ENCODE measurements around the gene TUBB3. TPM values are rescaled to one million over a fixed set of nuclear protein-coding genes. Genes with fewer than 3 reads are reported as not detected.

Gene TUBB3
- total and polyA plus RNA-seq, 9 of the 15 experiments (the other 6 are each of a cell fraction or from before 2014, with no cell fraction given) = 0.18 to 12.5 (median 5.0) TPM

- TF ChIP-seq E2F6 (IDR thresholded peaks at IDR 0.05; ENCODE audit: borderline replicate concordance in 1 of 2, extremely low read depth in 1 of 2, insufficient read depth in 1 of 2, insufficient read length in 1 of 2, low read depth in 1 of 2, low read length in 1 of 2, poor library complexity in 1 of 2, severe bottlenecking in 1 of 2) (no peak), TFE3 (CRISPR knock-in tag; IDR thresholded peaks at IDR 0.05) (no peak)
Observed at GRCh38 chr16:89952049-89952448, 28.9 kb downstream of the TUBB3 start (continued).

- BruUV-seq (replicated peaks) = no TSS peak
- WGBS (ENCODE audit: insufficient coverage, low coverage, missing lambda C conversion rate) = 77% methylated on average over 5 of the region's 6 CpGs
- FAIRE-seq (no peak), DNase-seq (ENCODE audit: extremely low read depth in 1 of 4, low spot score in 3 of 4) (no peak), ATAC-seq (no peak)
- Histone ChIP-seq H3K4me3 (no peak overlapping the region), H3K27me3 (ENCODE audit: control insufficient read depth in 2 of 2, insufficient read depth in 2 of 2, low read length in 2 of 2) (no peaks in the 10 kb centered on the region), H3K4me2 (ENCODE audit: insufficient read depth, low read length) (no peak overlapping the region), H3K36me3 (ENCODE audit: control insufficient read depth, insufficient read depth, low read length) (peaks cover 34% of the 10 kb centered on the region; the same call in 1 of the 3 replicates), H3K9me1 (ENCODE audit: control insufficient read depth, insufficient read depth, low read length) (peaks cover 3% of the 10 kb centered on the region), H3K4me1 (replicated peaks in 1 of 2; ENCODE audit: control insufficient read depth in 2 of 2, insufficient read depth in 2 of 2, low read length in 2 of 2) (peaks cover 0 to 37% of the 10 kb centered on the region in 2 experiments; a peak in 3 of 5 replicates), H3K9ac (ENCODE audit: insufficient read depth in 1 of 2, low read depth in 2 of 2, low read length in 2 of 2) (peak overlapping the region in 1 of 2 experiments; percentile 66; a peak in 1 of 4 replicates), H2AFZ (ENCODE audit: low read depth, low read length) (no peak overlapping the region), H3K79me2 (ENCODE audit: control insufficient read depth, insufficient read depth, low read length) (peaks cover 9% of the 10 kb centered on the region), H3K9me3 (replicated peaks; ENCODE audit: control insufficient read depth, insufficient read depth, low read depth, low read length) (no peaks in the 10 kb centered on the region), H3K27ac (ENCODE audit: extremely low read depth, low read depth, low read length) (no peak overlapping the region), H4K20me1 (replicated peaks; ENCODE audit: control insufficient read depth, insufficient read depth, low read length) (no peaks in the 10 kb centered on the region)
- in situ Hi-C loops (cut with MboI) (no loop called here), intact Hi-C loops (cut with micrococcal nuclease) (no loop called here)
- ChIA-PET POLR2A (interaction anchor here (1.2 to 2.4 kb wide), 2 partner anchors 13 to 18 kb away, joined by 3 to 11 read pairs; no protein-coding TSS in a partner anchor), CTCF (ENCODE audit: low intra/inter-chr PET ratio) (no interaction called here)
- TF ChIP-seq PTRF (tag; IDR thresholded peaks at IDR 0.05) (no peak), RBFOX2 (IDR thresholded peaks at IDR 0.05; ENCODE audit: low read depth, low read length) (0 out of 2 replicates have a peak, but pooled peaks have one; percentile 7)
Observed at GRCh38 chr16:89952551-89952950, 29.4 kb downstream of the TUBB3 start.

Data from K562 (cell line).